Measurements from ENCODE around the gene HIVEP2.

HIVEP2 gene

DNA sequence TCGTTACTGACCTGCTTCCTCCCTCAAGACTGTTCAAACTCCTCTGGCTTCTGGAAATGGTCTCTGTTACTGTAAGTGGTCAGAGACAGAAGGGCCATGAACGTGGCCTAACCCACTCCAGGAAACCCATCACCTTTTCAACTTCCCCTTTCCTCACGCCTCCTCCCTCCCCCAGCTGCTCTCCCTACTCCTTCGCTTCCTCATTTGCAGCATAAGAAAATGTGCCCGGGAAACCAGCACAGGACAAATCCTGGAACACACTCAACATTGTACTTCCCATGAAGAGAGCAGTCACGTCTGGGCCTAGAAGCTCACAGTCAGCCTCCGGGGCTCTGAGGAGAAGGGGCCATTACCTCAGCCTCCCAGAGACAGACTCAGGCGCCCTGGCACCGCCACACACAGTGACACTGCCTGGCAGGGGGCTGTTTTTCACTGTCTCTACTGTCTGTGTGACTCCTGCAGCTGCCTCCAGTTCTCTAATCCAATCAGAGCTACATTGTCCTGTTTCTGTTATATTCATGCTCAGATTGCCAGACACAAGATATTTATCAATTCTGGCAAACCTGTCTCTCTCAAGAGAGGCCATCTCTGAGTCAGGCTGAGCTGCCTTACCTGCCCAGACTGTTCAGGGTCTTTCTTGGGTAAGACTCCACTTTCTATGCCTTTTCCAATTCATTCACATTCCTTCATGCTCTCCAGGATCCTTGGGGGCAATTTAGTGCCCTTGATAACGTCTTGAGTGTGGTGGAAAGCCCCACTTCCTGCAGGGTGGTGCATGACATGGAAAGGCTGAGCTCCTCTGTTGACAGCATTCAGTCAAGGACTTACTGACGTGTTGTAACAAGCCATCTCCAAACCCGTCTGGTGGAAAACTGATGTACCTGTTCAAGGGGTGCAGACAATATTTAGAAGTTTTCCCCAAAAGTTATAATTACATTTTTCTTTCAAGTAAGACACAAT lies 242.2 kb downstream of the HIVEP2 start:
- peak; percentile 35 for DNase-seq (ENCODE audit: low read depth)
